B cell (primary cell): Measurements from ENCODE around the gene LRP5.

Experiments used
- EZH2 ChIP-seq: IDR thresholded peaks from 2 replicates; pipeline ENCODE4 v1.6.1; 2012; ENCODE audit warnings: borderline replicate concordance, low read depth, mild to moderate bottlenecking, moderate library complexity, low read length; ENCODE audit not compliant: insufficient read depth, poor library complexity, severe bottlenecking
- TF ChIP-seq, protein P1 (sequence below): fragments of 200-600 bp; IDR thresholded peaks from one replicate; pipeline ENCODE4 v1.8.0; 2022; ENCODE audit warnings: antibody characterized with exemption, mild to moderate bottlenecking

- TF ChIP-seq, protein P1, sequence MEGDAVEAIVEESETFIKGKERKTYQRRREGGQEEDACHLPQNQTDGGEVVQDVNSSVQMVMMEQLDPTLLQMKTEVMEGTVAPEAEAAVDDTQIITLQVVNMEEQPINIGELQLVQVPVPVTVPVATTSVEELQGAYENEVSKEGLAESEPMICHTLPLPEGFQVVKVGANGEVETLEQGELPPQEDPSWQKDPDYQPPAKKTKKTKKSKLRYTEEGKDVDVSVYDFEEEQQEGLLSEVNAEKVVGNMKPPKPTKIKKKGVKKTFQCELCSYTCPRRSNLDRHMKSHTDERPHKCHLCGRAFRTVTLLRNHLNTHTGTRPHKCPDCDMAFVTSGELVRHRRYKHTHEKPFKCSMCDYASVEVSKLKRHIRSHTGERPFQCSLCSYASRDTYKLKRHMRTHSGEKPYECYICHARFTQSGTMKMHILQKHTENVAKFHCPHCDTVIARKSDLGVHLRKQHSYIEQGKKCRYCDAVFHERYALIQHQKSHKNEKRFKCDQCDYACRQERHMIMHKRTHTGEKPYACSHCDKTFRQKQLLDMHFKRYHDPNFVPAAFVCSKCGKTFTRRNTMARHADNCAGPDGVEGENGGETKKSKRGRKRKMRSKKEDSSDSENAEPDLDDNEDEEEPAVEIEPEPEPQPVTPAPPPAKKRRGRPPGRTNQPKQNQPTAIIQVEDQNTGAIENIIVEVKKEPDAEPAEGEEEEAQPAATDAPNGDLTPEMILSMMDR, result no peak
- TF ChIP-seq EZH2, result no peak
Measured at GRCh38 chr11:68449951-68450350, 137.6 kb downstream of the LRP5 start.
